Hair follicle dermal papilla cell (primary cell): ENCODE data around the gene AIF1L. TPM values are rescaled to one million over a fixed set of nuclear protein-coding genes. Genes with fewer than 3 reads are reported as not detected.

Experiments used
- small RNA-seq: library from RNA; depleted of rRNA; stranded (forward); fragments of <200 nt; gene quantifications from one replicate; pipeline ENCODE3, GENCODE V24; 2012
- total RNA-seq: library from RNA; depleted of rRNA; stranded (reverse); fragments of >200 nt; gene quantifications from 2 replicates; pipeline ENCODE4 v1.2.3, GENCODE V29; 2012

AIF1L gene
- 0.16 and 0.85 TPM in 2 replicates for total RNA-seq

GRCh38 chr9:131096269-131097125 is at the start of gene AIF1L:
Gene AIF1L (plus strand): TSS chr9:131096531. CDS start chr9:131096630, 99 bp downstream.

DNA sequence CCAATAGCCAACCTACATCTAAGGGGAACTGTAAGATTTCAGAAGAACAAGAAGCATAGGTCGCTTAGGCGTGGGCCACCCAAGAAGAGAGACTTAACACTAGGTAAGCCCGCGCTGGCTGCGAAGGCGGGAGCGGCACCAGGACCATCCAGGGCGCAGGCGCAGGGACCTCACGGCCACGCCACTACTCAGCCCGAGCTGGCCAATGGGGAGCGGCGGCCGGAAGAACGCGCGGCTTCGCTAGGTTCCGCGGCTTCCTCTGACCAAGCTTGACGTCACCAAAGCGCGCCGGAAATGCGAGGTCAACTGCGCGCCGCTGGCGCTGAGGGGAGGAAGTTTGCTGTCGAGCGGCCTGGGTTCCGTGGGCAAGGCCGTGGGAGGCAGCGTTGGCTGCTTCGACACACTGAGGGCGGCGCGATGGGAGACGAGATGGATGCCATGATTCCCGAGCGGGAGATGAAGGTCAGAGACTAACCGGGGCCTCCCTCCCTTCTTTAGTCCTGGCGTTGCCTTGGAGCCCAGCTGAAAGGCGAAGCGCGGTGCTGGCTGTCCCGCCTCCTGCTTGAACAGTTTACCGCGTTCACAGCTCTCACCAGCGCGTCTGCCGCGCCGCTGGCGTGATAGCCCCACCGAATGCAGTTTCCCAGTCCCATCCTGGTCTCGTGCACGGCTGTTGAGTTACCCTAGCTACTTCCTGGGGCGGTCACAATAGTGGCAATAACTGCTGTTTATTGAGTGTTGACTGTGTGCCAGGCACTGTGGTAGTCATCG is 29.1 kb downstream of the AIF1L start, which contains the start of gene NUP214:
NUP214 (plus strand) TSS at position 299 of the 771 bp plus-strand sequence; CDS start at position 418, 119 bp downstream.

Small RNA genes within 50 kb of the gene (small RNA-seq; reads per million reads assigned to genes)
- gene RNU6-881P, result not detected

Other genes with a start within 250 kb of the AIF1L start
- not detected in 2 replicates for gene QRFP, start 199.7 kb upstream of the AIF1L start, total RNA-seq
- 1.3 and 5.6 TPM in 2 replicates for gene FIBCD1, start 157.3 kb upstream of the AIF1L start, total RNA-seq
- gene LAMC3, start 87.4 kb upstream of the AIF1L start, total RNA-seq, result 1.8 and 3.7 TPM in 2 replicates
- 18.9 and 20.3 TPM in 2 replicates for gene NUP214, start 29.1 kb downstream of the AIF1L start, total RNA-seq
- gene FAM78A, start 180.0 kb downstream of the AIF1L start, total RNA-seq, result 0.49 and 0.73 TPM in 2 replicates
- gene PLPP7, start 193.2 kb downstream of the AIF1L start, total RNA-seq, result 9.2 and 10.6 TPM in 2 replicates